ENCODE results near the gene SMPDL3B.

GRCh38 chr1:27960762-27961645 lies 26.2 kb downstream of the SMPDL3B start:
- TF ChIP-seq POLR2AphosphoS5 (IDR thresholded peaks at IDR 0.05): no peak
- no peak for TF ChIP-seq CTCF (IDR thresholded peaks at IDR 0.05)
- no peak for TF ChIP-seq POLR2A (IDR thresholded peaks at IDR 0.05)
